Vagina (tissue), 2 donors: ENCODE data around the gene TTK.

ENCODE experiments used
- POLR2A ChIP-seq, 2 donors: fragments of 450-650 bp; IDR thresholded peaks; one replicate each; pipeline ENCODE4 v1.6.1; 2017; ENCODE audit warnings: antibody characterized with exemption in 2 of 2, mild to moderate bottlenecking in 2 of 2, moderate library complexity in 2 of 2
- POLR2AphosphoS5 ChIP-seq, 2 donors: sonication (generic); formaldehyde crosslinking; IDR thresholded peaks; one replicate each; pipeline ENCODE4 v1.9.0; 2017; ENCODE audit warnings: antibody characterized with exemption in 2 of 2, mild to moderate bottlenecking in 2 of 2, low read depth in 1 of 2; ENCODE audit not compliant: insufficient read depth in 1 of 2
- TF ChIP-seq, protein P1 (sequence below), 3 experiments: fragments of 450-650 bp in 2 of 3; fragments of 200-600 bp in 1 of 3; sonication (generic) in 1 of 3; IDR thresholded peaks; one replicate each; pipeline ENCODE4 v1.5.1; 2017 to 2019; ENCODE audit warnings: antibody characterized with exemption in 3 of 3, mild to moderate bottlenecking in 2 of 3, moderate library complexity in 2 of 3

DNA sequence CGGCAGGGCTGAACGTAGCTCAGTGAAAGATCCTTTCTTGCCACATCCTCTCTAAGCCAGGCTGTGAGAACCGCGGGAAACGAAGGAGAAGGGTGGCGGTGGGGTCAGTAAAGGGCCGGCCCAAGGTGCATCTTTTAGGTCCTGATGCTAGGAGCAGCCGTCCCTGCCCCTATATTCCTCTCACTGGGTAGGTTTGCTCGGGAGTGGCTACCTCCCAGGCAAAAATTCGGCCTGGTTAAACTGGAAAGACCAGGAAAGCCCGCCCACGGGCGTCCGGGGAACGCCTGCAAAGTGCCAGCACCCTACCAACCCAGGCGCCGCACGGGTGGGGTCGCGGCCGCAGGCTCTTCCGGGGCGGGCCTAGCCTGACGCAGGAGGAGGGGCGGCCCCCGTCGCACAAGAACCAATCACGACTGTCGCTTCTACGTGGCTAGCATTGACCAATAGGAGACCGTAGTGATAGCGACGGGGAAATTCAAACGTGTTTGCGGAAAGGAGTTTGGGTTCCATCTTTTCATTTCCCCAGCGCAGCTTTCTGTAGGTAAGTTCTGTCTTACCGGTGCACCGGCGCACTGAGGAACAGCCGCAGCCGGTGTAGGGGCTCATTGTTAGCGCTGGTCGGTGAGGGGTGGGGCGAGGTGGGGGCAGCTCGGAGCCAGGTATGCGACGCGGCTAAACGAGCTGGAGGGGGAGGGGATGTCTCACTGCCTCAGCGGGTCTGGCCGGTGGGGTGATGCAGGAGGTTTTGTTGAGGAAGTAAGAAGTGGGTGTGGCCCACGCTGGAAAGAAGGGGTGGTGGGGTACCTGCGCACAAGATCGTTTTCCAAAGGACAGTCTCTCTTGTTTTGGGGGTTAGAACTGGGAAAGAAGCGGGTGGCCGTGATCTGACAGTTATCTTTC, at the start of gene TTK:
- TF ChIP-seq POLR2AphosphoS5 (IDR thresholded peaks at IDR 0.05; ENCODE audit: insufficient read depth in 1 of 2, low read depth in 1 of 2) (peak; percentile 84 to 86), POLR2A (IDR thresholded peaks at IDR 0.05) (peak in 1 of 2 donors; percentile 26)
- TF ChIP-seq, protein P1, sequence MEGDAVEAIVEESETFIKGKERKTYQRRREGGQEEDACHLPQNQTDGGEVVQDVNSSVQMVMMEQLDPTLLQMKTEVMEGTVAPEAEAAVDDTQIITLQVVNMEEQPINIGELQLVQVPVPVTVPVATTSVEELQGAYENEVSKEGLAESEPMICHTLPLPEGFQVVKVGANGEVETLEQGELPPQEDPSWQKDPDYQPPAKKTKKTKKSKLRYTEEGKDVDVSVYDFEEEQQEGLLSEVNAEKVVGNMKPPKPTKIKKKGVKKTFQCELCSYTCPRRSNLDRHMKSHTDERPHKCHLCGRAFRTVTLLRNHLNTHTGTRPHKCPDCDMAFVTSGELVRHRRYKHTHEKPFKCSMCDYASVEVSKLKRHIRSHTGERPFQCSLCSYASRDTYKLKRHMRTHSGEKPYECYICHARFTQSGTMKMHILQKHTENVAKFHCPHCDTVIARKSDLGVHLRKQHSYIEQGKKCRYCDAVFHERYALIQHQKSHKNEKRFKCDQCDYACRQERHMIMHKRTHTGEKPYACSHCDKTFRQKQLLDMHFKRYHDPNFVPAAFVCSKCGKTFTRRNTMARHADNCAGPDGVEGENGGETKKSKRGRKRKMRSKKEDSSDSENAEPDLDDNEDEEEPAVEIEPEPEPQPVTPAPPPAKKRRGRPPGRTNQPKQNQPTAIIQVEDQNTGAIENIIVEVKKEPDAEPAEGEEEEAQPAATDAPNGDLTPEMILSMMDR (IDR thresholded peaks at IDR 0.05) = no peak
